Smooth muscle cell (in vitro differentiated cells): Measurements from ENCODE around the gene MYRFL. TPM values are rescaled to one million over a fixed set of nuclear protein-coding genes. Genes with fewer than 3 reads are reported as not detected.

ENCODE experiments used
- DNase-seq: peaks from one replicate; lab custom pipeline; 2025; ENCODE audit not compliant: unreplicated experiment; lab: John Stamatoyannopoulos, UW
- H2AFZ ChIP-seq: fragments of 200-600 bp; sonication (generic); 2 replicates; pipeline ENCODE4 v1.6.0; 2016; ENCODE audit warnings: antibody characterized with exemption, low read depth, mild to moderate bottlenecking
- H3F3A ChIP-seq: fragments of 200-600 bp; sonication (generic); 2 replicates; pipeline ENCODE4 v1.6.0; 2017; ENCODE audit warnings: antibody characterized with exemption, low read depth
- H3K27ac ChIP-seq: fragments of 200-600 bp; sonication (generic); 2 replicates; pipeline ENCODE4 v1.5.1; 2016; ENCODE audit warnings: low read depth, mild to moderate bottlenecking
- H3K27me3 ChIP-seq: fragments of 200-600 bp; sonication (generic); 2 replicates; pipeline ENCODE4 v1.6.1; 2016; ENCODE audit warnings: low read depth, mild to moderate bottlenecking
- H3K36me3 ChIP-seq: fragments of 200-600 bp; sonication (generic); 2 replicates; pipeline ENCODE4 v1.5.1; 2016; ENCODE audit warnings: low read depth
- H3K4me1 ChIP-seq: fragments of 200-600 bp; sonication (generic); 2 replicates; pipeline ENCODE4 v1.5.1; 2016; ENCODE audit warnings: low read depth
- H3K4me2 ChIP-seq: fragments of 200-600 bp; sonication (generic); 2 replicates; pipeline ENCODE4 v1.6.0; 2016; ENCODE audit warnings: mild to moderate bottlenecking
- H3K4me3 ChIP-seq: fragments of 200-600 bp; sonication (generic); 2 replicates; pipeline ENCODE4 v1.5.1; 2016; ENCODE audit warnings: mild to moderate bottlenecking
- H3K79me2 ChIP-seq: fragments of 200-600 bp; sonication (generic); 2 replicates; pipeline ENCODE4 v1.6.0; 2016; ENCODE audit warnings: low read depth, mild to moderate bottlenecking
- H3K9ac ChIP-seq: fragments of 200-600 bp; sonication (generic); 2 replicates; pipeline ENCODE4 v1.6.0; 2016; ENCODE audit warnings: low read depth
- H3K9me3 ChIP-seq: fragments of 200-600 bp; sonication (generic); replicated peaks from 2 replicates; pipeline ENCODE4 v1.5.1; 2016; ENCODE audit warnings: low read depth
- H4K20me1 ChIP-seq: fragments of 200-600 bp; sonication (generic); 2 replicates; pipeline ENCODE4 v1.6.0; 2016; ENCODE audit warnings: low read depth
- CTCF ChIP-seq: fragments of 200-600 bp; sonication (generic); IDR thresholded peaks from 2 replicates; pipeline ENCODE4 v1.5.1; 2017; ENCODE audit warnings: borderline replicate concordance, mild to moderate bottlenecking, antibody characterized with exemption; ENCODE audit not compliant: insufficient read depth, poor library complexity, severe bottlenecking
- WGBS: methylation state at CpG from one replicate; pipeline ENCODE4 v1.1.7; 2016; ENCODE audit warnings: low lambda C conversion rate; 5-methylcytosine and 5-hydroxymethylcytosine counted together
- polyA plus RNA-seq: library from polyadenylated mRNA; unstranded; fragments of >200 nt; fragmentation: Nextera tagmentation; extraction: Ambion mirVana; gene quantifications from 2 replicates; pipeline ENCODE4 v1.2.1, GENCODE V29; 2016
- total RNA-seq: library from RNA; depleted of rRNA; stranded (reverse); fragments of >200 nt; gene quantifications from 2 replicates; pipeline ENCODE4 v1.2.3, GENCODE V29; 2014

MYRFL gene
- total and polyA plus RNA-seq, 2 experiments from 2014 or later: not detected

GRCh38 chr12:69837191-69837590, 12.2 kb downstream of the MYRFL start:
- H3K27ac ChIP-seq: no peak overlapping the region
- 93% methylated on average over 4 of the region's 4 CpGs for WGBS
- H3K9me3 ChIP-seq: no peaks in the 10 kb centered on the region
- peaks cover 17% of the 10 kb centered on the region for H3K27me3 ChIP-seq
- no peak overlapping the region for H3K4me3 ChIP-seq
- no peaks in the 10 kb centered on the region for H3F3A ChIP-seq
- no peak for DNase-seq
- H2AFZ ChIP-seq: no peak overlapping the region
- TF ChIP-seq CTCF: no peak
- no peak overlapping the region for H3K9ac ChIP-seq
- no peak overlapping the region for H3K4me2 ChIP-seq
- no peaks in the 10 kb centered on the region for H3K36me3 ChIP-seq
- H3K79me2 ChIP-seq: no peaks in the 10 kb centered on the region
- no peaks in the 10 kb centered on the region for H3K4me1 ChIP-seq
- H4K20me1 ChIP-seq: no peaks in the 10 kb centered on the region

GRCh38 chr12:69837657-69838415, 12.8 kb downstream of the MYRFL start:
- no peaks in the 10 kb centered on the region for H4K20me1 ChIP-seq
- no peak overlapping the region for H3K4me3 ChIP-seq
- H3K27me3 ChIP-seq: peaks cover 14% of the 10 kb centered on the region
- no peak overlapping the region for H3K4me2 ChIP-seq
- WGBS: 89% methylated on average over 4 of the region's 4 CpGs
- no peaks in the 10 kb centered on the region for H3K79me2 ChIP-seq
- H3F3A ChIP-seq: no peaks in the 10 kb centered on the region
- no peak for DNase-seq
- H3K27ac ChIP-seq: no peak overlapping the region
- no peaks in the 10 kb centered on the region for H3K9me3 ChIP-seq
- H2AFZ ChIP-seq: no peak overlapping the region
- no peak for TF ChIP-seq CTCF
- no peaks in the 10 kb centered on the region for H3K36me3 ChIP-seq
- H3K9ac ChIP-seq: no peak overlapping the region
- H3K4me1 ChIP-seq: no peaks in the 10 kb centered on the region

GRCh38 chr12:69840727-69841126, 15.7 kb downstream of the MYRFL start:
- WGBS: 81% methylated on average over 3 of the region's 3 CpGs
- no peak for DNase-seq

More at GRCh38 chr12:69840727-69841126, 15.7 kb downstream of the MYRFL start:
- no peaks in the 10 kb centered on the region for H3K4me1 ChIP-seq
- peaks cover 14% of the 10 kb centered on the region for H3K27me3 ChIP-seq
- H3K9ac ChIP-seq: no peak overlapping the region
- no peak overlapping the region for H3K4me3 ChIP-seq
- no peak overlapping the region for H2AFZ ChIP-seq
- no peaks in the 10 kb centered on the region for H3F3A ChIP-seq
- no peak overlapping the region for H3K27ac ChIP-seq
- no peak for TF ChIP-seq CTCF
- H4K20me1 ChIP-seq: no peaks in the 10 kb centered on the region
- no peak overlapping the region for H3K4me2 ChIP-seq
- no peaks in the 10 kb centered on the region for H3K36me3 ChIP-seq
- no peaks in the 10 kb centered on the region for H3K79me2 ChIP-seq
- H3K9me3 ChIP-seq: no peaks in the 10 kb centered on the region
